ENCODE measurements around the gene DEDD2. TPM values are rescaled to one million over a fixed set of nuclear protein-coding genes. Genes with fewer than 3 reads are reported as not detected.

Gene DEDD2
- total RNA-seq, 1 donor from 2014 or later: 35.6 TPM

GRCh38 chr19:42254850-42255765 is 37.6 kb upstream of the DEDD2 start, which contains the start of gene ERF:
Gene ERF, minus strand, starts transcription at chr19:42255128. Its CDS starts 129 bp downstream, at chr19:42254999.
- TF ChIP-seq, protein P1, sequence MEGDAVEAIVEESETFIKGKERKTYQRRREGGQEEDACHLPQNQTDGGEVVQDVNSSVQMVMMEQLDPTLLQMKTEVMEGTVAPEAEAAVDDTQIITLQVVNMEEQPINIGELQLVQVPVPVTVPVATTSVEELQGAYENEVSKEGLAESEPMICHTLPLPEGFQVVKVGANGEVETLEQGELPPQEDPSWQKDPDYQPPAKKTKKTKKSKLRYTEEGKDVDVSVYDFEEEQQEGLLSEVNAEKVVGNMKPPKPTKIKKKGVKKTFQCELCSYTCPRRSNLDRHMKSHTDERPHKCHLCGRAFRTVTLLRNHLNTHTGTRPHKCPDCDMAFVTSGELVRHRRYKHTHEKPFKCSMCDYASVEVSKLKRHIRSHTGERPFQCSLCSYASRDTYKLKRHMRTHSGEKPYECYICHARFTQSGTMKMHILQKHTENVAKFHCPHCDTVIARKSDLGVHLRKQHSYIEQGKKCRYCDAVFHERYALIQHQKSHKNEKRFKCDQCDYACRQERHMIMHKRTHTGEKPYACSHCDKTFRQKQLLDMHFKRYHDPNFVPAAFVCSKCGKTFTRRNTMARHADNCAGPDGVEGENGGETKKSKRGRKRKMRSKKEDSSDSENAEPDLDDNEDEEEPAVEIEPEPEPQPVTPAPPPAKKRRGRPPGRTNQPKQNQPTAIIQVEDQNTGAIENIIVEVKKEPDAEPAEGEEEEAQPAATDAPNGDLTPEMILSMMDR (IDR thresholded peaks at IDR 0.05): no peak

GRCh38 chr19:42254089-42254849 is 36.8 kb upstream of the DEDD2 start:
- ATAC-seq (peak; percentile 46 to 49), DNase-seq (peak; percentile 84)
- intact Hi-C loops (cut with DNase I): no loop called here
- Histone ChIP-seq H3K4me1 (peaks cover 54% of the 10 kb centered on the region), H3K36me3 (peaks cover 10% of the 10 kb centered on the region), H3K4me3 (peak overlapping the region; percentile 97), H3K9me3 (no peaks in the 10 kb centered on the region), H3K27me3 (ENCODE audit: low read depth) (no peaks in the 10 kb centered on the region), H3K27ac (peak overlapping the region; percentile 98)
- TF ChIP-seq, protein P1 (IDR thresholded peaks at IDR 0.05): no peak

More at GRCh38 chr19:42254850-42255765, 37.6 kb upstream of the DEDD2 start, which contains the start of gene ERF:
- H3K36me3 ChIP-seq: peaks cover 2% of the 10 kb centered on the region
- DNase-seq: peak; percentile 95
- H3K4me3 ChIP-seq: peak within 1 kb of the TSS; percentile 97
- H3K4me1 ChIP-seq: peaks cover 45% of the 10 kb centered on the region
- intact Hi-C loops (cut with DNase I): no loop called here
- no peaks in the 10 kb centered on the region for H3K9me3 ChIP-seq
- H3K27me3 ChIP-seq (ENCODE audit: low read depth): no peaks in the 10 kb centered on the region
- peak within 1 kb of the TSS; percentile 98 for H3K27ac ChIP-seq
- peak; percentile 91 to 92 for ATAC-seq

DNA sequence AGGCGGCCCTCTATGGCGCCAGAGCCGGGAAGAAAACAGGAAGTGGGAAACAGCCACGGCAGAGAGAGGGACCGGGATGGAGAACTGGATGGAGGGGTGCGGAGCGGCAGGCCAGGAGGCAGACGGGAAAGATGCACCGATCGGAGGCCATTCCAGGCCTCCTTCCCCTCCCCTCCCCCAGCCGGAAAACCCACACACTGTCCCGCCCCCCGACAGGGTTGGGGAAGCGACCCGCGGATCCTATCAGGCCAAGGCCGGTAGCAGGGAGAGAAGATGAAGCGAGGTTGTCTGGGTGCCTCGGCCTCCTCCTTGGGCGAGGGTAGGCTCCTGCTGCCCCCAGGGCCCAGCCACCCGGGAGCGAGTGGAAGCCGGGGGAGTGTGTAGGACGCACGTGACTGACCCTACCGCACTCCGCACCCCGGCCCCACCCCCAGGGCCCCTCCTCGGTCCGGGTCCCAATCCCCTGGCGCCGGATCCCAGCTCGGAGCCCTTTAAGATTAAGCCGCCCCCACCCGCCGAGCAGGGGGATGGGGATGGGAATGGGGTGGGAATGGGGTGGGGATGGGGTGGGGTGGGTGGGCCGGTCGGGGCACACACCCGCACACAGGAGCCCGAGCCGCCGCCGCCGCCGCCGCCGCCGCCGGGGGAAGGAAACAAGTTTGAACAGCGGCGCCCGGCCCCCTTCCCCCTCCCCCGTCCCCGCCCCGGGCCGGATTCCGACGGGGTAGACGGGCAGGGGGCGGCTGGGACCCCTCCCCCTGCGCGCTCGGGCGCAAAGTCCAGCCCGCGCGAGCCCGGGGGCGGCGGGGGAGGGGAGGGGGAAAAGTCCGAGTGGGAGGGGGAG is 36.0 kb upstream of the DEDD2 start:
- Histone ChIP-seq H3K27me3 (ENCODE audit: low read depth) (no peaks in the 10 kb centered on the region), H3K4me3 (peak overlapping the region; percentile 97), H3K36me3 (peaks cover 18% of the 10 kb centered on the region), H3K4me1 (peaks cover 54% of the 10 kb centered on the region), H3K27ac (peak overlapping the region; percentile 98), H3K9me3 (no peaks in the 10 kb centered on the region)
- TF ChIP-seq, protein P1 (IDR thresholded peaks at IDR 0.05): no peak
- intact Hi-C loops (cut with DNase I): no loop called here
- DNase-seq (peak; percentile 77), ATAC-seq (peak; percentile 27 to 41)

DNA sequence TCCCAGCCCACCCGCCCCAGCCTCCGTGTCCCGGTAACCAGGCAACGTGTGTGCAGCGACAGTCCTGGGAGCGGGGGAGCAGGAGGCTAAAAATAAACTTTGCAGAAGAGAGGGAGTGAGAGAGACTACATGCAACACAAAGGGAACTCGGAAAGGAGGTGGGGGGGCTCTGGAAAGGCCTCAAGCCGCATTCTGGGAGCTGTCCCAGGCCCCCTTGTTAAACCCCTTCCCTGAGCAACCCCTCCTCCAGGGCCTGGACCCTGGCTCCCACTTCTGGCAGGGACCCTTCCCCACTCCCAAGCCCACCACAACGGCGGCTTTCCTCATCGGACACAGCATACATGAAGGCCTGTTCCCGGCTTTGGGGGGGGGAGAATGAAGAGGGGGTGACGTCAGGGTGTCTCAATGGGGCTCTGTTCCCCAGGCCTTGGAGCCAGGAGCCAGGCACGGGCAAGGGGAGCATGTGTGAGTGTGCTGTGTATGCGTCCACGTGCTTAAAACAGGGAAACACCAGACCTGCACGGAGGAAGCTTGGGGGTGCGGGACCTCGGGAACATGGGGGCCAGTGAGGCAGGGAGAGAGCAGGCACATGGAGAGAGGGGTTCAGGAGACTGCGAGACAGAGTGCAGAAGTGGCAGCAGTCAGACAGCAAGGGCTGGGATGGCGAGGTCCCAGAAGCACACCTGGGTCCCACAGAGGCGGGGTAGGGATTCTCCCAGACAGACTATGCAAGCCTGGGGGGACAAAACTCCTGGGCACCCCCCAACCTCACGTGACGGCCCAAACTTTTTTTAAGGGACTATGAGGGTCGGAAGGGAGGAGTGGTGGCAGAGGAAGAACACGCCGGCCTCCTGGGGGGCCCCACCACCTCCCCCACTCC is 35.1 kb upstream of the DEDD2 start:
- DNase-seq: no peak
- TF ChIP-seq, protein P1 (IDR thresholded peaks at IDR 0.05): no peak
- intact Hi-C loops (cut with DNase I): no loop called here
- Histone ChIP-seq H3K4me1 (peaks cover 54% of the 10 kb centered on the region), H3K27me3 (ENCODE audit: low read depth) (no peaks in the 10 kb centered on the region), H3K9me3 (no peaks in the 10 kb centered on the region), H3K27ac (peak overlapping the region; percentile 98), H3K36me3 (peaks cover 22% of the 10 kb centered on the region), H3K4me3 (peak overlapping the region; percentile 97)
- peak in 1 of 2 donors; percentile 24 for ATAC-seq

Data from lower lobe of right lung (tissue), 2 donors.